Prostate gland (tissue), 2 donors: ENCODE measurements around the gene KIAA1671. TPM values are rescaled to one million over a fixed set of nuclear protein-coding genes. Genes with fewer than 3 reads are reported as not detected.

Source experiments
- DNase-seq: peaks from one replicate; pipeline ENCODE4 v3.0.0-alpha.2; 2019; ENCODE audit warnings: low spot score
- H3K27ac ChIP-seq, 2 donors: fragments of 200-600 bp; sonication (generic); 2 replicates each; pipeline ENCODE4 v1.5.1; 2017 to 2019
- H3K27me3 ChIP-seq: fragments of 200-600 bp; sonication (generic); replicated peaks from 2 replicates; pipeline ENCODE4 v1.5.1; 2019; ENCODE audit not compliant: insufficient read depth
- H3K36me3 ChIP-seq, 2 donors: fragments of 200-600 bp; sonication (generic); 1 replicate in 1 of 2; 2 replicates in 1 of 2; pipeline versions ENCODE4 v1.5.1 to v1.8.1; 2017 to 2019
- H3K4me1 ChIP-seq: fragments of 200-600 bp; sonication (generic); replicated peaks from 2 replicates; pipeline ENCODE4 v1.5.1; 2019
- H3K4me3 ChIP-seq, 2 donors: fragments of 200-600 bp; sonication (generic); 2 replicates each; pipeline ENCODE4 v1.5.1; 2017 to 2019
- H3K9me3 ChIP-seq: fragments of 200-600 bp; sonication (generic); 2 replicates; pipeline ENCODE4 v1.5.1; 2017
- POLR2A ChIP-seq: fragments of 450-650 bp; IDR thresholded peaks from one replicate; pipeline ENCODE4 v1.6.1; 2016; ENCODE audit warnings: antibody characterized with exemption, mild to moderate bottlenecking
- POLR2AphosphoS5 ChIP-seq: sonication (generic); formaldehyde crosslinking; IDR thresholded peaks from one replicate; pipeline ENCODE4 v1.6.1; 2017; ENCODE audit warnings: antibody characterized with exemption
- WGBS: methylation state at CpG from one replicate; pipeline ENCODE4 v1.1.5; 2018; 5-methylcytosine and 5-hydroxymethylcytosine counted together
- intact Hi-C: fragments of 100-400 bp; cut with DNase I; formaldehyde crosslinking; loops from one replicate; pipeline ENCODE4 v1.14.2; 2022
- total RNA-seq, 2 donors: library from RNA; depleted of rRNA; stranded (reverse); fragments of >200 nt; gene quantifications; one replicate each; pipeline ENCODE4 v1.1.0, GENCODE V29; 2016
- TF ChIP-seq, protein P1 (sequence below), 4 experiments: fragments of 200-600 bp in 2 of 4; fragments of 450-650 bp in 2 of 4; sonication (generic) in 2 of 4; IDR thresholded peaks; 1 replicate in 3 of 4; 2 replicates in 1 of 4; pipeline ENCODE4 v1.5.1; 2016 to 2019; ENCODE audit warnings: antibody characterized with exemption in 4 of 4, mild to moderate bottlenecking in 2 of 4, moderate library complexity in 2 of 4

KIAA1671 gene
- total RNA-seq, 2 donors from 2014 or later: 44.8 to 53.1 TPM

DNA sequence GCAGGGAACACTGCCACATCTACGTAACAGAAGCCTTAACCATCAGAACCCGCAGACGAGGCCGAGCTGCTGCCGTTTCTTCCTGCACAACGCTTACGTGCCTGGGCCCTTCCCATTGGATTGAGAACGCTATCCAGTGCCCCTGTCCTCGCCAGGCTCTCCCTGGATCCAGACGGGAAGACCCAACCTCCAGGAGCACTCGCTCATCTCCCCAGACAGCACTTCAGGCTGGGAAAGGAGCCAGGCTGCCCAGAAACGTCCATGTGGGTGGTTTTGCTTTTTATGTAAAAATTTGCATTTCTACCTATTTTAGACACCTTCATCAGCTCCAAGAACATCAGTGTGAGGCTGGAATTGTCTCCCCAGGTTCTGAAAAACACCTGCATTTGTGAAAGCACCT is 239.9 kb downstream of the KIAA1671 start:
- intact Hi-C loops: no loop called here
- TF ChIP-seq, protein P1, sequence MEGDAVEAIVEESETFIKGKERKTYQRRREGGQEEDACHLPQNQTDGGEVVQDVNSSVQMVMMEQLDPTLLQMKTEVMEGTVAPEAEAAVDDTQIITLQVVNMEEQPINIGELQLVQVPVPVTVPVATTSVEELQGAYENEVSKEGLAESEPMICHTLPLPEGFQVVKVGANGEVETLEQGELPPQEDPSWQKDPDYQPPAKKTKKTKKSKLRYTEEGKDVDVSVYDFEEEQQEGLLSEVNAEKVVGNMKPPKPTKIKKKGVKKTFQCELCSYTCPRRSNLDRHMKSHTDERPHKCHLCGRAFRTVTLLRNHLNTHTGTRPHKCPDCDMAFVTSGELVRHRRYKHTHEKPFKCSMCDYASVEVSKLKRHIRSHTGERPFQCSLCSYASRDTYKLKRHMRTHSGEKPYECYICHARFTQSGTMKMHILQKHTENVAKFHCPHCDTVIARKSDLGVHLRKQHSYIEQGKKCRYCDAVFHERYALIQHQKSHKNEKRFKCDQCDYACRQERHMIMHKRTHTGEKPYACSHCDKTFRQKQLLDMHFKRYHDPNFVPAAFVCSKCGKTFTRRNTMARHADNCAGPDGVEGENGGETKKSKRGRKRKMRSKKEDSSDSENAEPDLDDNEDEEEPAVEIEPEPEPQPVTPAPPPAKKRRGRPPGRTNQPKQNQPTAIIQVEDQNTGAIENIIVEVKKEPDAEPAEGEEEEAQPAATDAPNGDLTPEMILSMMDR (IDR thresholded peaks at IDR 0.05): no peak
- TF ChIP-seq POLR2AphosphoS5 (no peak), POLR2A (no peak)
- Histone ChIP-seq H3K9me3 (no peaks in the 10 kb centered on the region), H3K27me3 (no peaks in the 10 kb centered on the region), H3K4me3 (no peak overlapping the region), H3K27ac (no peak overlapping the region), H3K4me1 (no peaks in the 10 kb centered on the region), H3K36me3 (peaks cover 0 to 4% of the 10 kb centered on the region in 2 donors)
- no peak for DNase-seq
- WGBS: 83% methylated on average over 12 of the region's 12 CpGs

DNA sequence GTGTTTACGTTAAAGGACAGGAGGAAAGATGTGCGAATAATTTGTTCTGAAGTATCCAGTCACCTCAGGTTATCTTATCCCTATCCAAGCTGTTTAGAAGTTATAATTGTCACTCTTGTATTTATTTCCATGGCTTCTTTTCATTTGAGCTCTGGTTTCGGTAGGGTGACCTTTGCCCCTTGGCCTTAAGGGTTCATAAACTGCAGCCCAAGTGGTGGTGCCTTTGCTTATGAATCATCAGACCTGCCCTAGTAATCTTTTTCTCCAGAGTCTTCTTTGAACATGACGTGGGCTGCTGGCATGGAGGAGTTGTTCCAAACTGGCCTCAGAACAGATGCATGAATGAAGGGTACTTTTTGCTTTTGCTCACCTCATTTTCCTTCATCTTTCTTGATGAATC is 240.6 kb downstream of the KIAA1671 start:
- Histone ChIP-seq H3K4me1 (no peaks in the 10 kb centered on the region), H3K27me3 (no peaks in the 10 kb centered on the region), H3K36me3 (peaks cover 0 to 4% of the 10 kb centered on the region in 2 donors), H3K27ac (no peak overlapping the region), H3K4me3 (no peak overlapping the region), H3K9me3 (no peaks in the 10 kb centered on the region)
- DNase-seq: no peak
- WGBS: 59% methylated on average over 4 of the region's 4 CpGs
- no peak for TF ChIP-seq POLR2AphosphoS5
- TF ChIP-seq, protein P1 (IDR thresholded peaks at IDR 0.05): no peak
- no peak for TF ChIP-seq POLR2A
- intact Hi-C loops: no loop called here

DNA sequence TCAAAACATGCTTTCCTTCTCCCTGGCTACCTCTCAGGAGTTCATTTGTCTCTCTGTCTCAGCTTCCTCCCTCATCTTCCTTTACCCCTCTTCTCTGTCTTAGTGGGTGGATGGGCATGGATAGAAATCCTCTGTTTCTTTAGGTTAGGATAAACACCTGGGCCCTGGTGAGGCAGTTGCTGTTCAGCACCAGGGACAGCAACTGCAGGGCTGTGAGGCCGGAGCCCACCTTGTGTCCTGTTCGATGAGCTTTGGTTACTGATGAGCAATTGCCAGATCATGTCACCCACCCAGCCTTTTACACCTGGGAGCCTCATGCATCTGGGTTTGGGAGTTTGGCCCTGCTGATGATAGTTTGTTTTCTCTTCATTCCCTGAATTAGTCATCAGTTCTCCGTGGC is 241.0 kb downstream of the KIAA1671 start:
- no peak for TF ChIP-seq POLR2A
- TF ChIP-seq, protein P1 (IDR thresholded peaks at IDR 0.05): no peak
- TF ChIP-seq POLR2AphosphoS5: no peak
- Histone ChIP-seq H3K27me3 (no peaks in the 10 kb centered on the region), H3K27ac (no peak overlapping the region), H3K4me3 (no peak overlapping the region), H3K36me3 (peaks cover 0 to 4% of the 10 kb centered on the region in 2 donors), H3K4me1 (no peaks in the 10 kb centered on the region), H3K9me3 (no peaks in the 10 kb centered on the region)
- DNase-seq: no peak
- intact Hi-C loops: no loop called here
- 57% methylated on average over 3 of the region's 3 CpGs for WGBS

DNA sequence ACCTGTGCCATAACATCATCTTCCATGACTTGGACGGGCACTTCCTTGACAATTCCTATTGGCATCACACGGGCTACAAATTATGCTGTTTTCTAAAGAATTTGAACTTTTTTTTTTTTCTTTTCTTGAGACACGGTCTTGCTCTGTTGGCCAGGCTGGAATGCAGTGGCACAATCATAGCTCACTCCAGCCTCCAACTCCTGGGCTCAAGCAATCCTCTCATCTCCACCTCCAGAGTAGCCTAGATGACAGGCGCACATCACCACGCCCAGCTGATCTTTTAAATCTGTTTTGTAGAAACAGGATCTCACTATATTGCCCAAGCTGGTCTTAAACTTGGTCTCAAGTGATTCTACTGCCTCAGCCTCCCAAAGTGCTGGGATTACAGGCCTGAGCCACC is 243.8 kb downstream of the KIAA1671 start:
- 89% methylated on average over 5 of the region's 5 CpGs for WGBS
- Histone ChIP-seq H3K9me3 (no peaks in the 10 kb centered on the region), H3K36me3 (peaks cover 0 to 4% of the 10 kb centered on the region in 2 donors), H3K27me3 (no peaks in the 10 kb centered on the region), H3K27ac (no peak overlapping the region), H3K4me3 (no peak overlapping the region), H3K4me1 (no peaks in the 10 kb centered on the region)
- intact Hi-C loops: no loop called here
- no peak for DNase-seq
- TF ChIP-seq POLR2AphosphoS5 (no peak), POLR2A (no peak)
- TF ChIP-seq, protein P1 (IDR thresholded peaks at IDR 0.05): no peak

DNA sequence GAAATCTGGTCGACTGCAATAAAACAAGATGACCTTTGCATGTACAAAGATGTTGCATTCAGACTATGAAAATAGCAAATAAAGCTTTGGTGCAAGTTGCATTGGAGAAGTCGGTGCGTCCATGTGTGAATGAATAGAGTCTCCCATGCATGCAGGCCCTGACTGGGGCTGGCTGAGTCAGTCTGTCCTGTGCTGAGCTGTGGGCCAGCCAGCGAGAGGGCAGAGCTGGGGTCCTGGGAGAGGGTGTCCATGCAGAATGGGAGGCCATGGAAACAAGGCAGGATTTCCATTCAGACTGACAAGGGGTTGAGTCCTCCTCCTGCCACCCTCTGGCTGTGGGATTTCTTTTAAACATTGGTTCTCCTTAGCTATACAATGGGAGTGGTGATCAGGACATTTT is 244.8 kb downstream of the KIAA1671 start:
- H3K36me3 ChIP-seq: peaks cover 0 to 4% of the 10 kb centered on the region in 2 donors
- TF ChIP-seq POLR2AphosphoS5: no peak
- no peak for TF ChIP-seq POLR2A
- TF ChIP-seq, protein P1 (IDR thresholded peaks at IDR 0.05): no peak
- no peak overlapping the region for H3K27ac ChIP-seq
- H3K4me1 ChIP-seq: no peaks in the 10 kb centered on the region
- WGBS: 91% methylated on average over 4 of the region's 4 CpGs
- H3K27me3 ChIP-seq: no peaks in the 10 kb centered on the region
- intact Hi-C loops: no loop called here
- no peaks in the 10 kb centered on the region for H3K9me3 ChIP-seq
- no peak for DNase-seq
- no peak overlapping the region for H3K4me3 ChIP-seq
